ENCODE data around the gene PRKCA. TPM values are rescaled to one million over a fixed set of nuclear protein-coding genes. Genes with fewer than 3 reads are reported as not detected.
"Not testable (repeated sequence)": the region's sequence is repeated elsewhere in the genome, so short reads cannot be mapped to it uniquely, and the experiment has no call there.

Gene PRKCA
- total and polyA plus RNA-seq, 9 of the 15 experiments (the other 6 are each of a cell fraction or from before 2014, with no cell fraction given) = 3.2 to 33.0 (median 17.8) TPM

DNA sequence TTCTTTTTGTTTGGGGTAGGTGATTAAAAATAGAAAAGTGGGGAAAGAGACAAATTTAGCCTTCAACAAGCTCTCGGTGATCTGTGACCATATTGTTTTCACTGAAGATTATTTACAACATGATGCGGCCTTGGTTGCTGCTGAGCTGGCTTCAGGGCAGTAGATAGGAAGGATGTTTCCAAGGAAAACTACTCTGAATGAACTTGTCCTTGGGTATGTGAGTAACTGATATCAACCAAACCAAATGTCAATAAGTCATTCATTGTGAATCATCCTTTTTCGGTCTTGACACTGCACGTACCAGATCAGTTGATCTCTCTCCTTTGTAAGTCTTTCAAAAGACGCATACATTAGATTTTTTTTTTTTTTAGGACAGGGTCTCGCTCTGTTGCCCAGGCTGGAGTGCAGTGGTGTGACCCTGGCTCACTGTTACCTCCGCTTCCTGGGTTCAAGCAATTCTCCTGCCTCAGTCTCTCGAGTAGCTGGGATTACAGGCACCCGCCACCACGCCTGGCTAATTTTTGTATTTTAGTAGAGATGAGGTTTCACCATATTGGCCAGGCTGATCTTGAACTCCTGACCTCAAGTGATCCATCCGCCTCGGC lies 58.6 kb downstream of the PRKCA start:
- intact Hi-C loops (cut with micrococcal nuclease); H3K27me3 ChIP-seq (ENCODE audit: control insufficient read depth in 2 of 2, insufficient read depth in 2 of 2, low read length in 2 of 2); H3K9ac ChIP-seq (ENCODE audit: insufficient read depth in 1 of 2, low read depth in 2 of 2, low read length in 2 of 2); H3K4me3 ChIP-seq; H4K20me1 ChIP-seq (replicated peaks; ENCODE audit: control insufficient read depth, insufficient read depth, low read length); H3K9me3 ChIP-seq (replicated peaks; ENCODE audit: control insufficient read depth, insufficient read depth, low read depth, low read length); ATAC-seq; H3K36me3 ChIP-seq (ENCODE audit: control insufficient read depth, insufficient read depth, low read length); CTCF ChIA-PET (ENCODE audit: low intra/inter-chr PET ratio); BruUV-seq (replicated peaks); H3K9me1 ChIP-seq (ENCODE audit: control insufficient read depth, insufficient read depth, low read length); in situ Hi-C loops (cut with MboI); H2AFZ ChIP-seq (ENCODE audit: low read depth, low read length): not testable (repeated sequence)
- peak overlapping the region; percentile 44 for H3K4me2 ChIP-seq (ENCODE audit: insufficient read depth, low read length)
- peaks cover 11% of the 10 kb centered on the region for H3K79me2 ChIP-seq (ENCODE audit: control insufficient read depth, insufficient read depth, low read length)
- 42% methylated on average over 11 of the region's 12 CpGs for WGBS (ENCODE audit: insufficient coverage, low coverage, missing lambda C conversion rate)
- POLR2A ChIA-PET = interaction anchor here (0.8 to 1.8 kb wide), 5 partner anchors 9 to 52 kb away, joined by 3 to 5 read pairs (median 3); no protein-coding TSS in a partner anchor
- peak in 2 of 4 experiments; percentile 26 to 47 for DNase-seq (ENCODE audit: extremely low read depth in 1 of 4, low spot score in 3 of 4)
- TF ChIP-seq, protein P1, sequence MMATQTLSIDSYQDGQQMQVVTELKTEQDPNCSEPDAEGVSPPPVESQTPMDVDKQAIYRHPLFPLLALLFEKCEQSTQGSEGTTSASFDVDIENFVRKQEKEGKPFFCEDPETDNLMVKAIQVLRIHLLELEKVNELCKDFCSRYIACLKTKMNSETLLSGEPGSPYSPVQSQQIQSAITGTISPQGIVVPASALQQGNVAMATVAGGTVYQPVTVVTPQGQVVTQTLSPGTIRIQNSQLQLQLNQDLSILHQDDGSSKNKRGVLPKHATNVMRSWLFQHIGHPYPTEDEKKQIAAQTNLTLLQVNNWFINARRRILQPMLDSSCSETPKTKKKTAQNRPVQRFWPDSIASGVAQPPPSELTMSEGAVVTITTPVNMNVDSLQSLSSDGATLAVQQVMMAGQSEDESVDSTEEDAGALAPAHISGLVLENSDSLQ (IDR thresholded peaks at IDR 0.05) = peak; percentile 36; the same call in 1 of the 2 replicates
- TF ChIP-seq JUND (IDR thresholded peaks at IDR 0.05; ENCODE audit: borderline replicate concordance, low read depth, low read length) (peak; percentile 32; the same call in 1 of the 2 replicates), JUND (tag; IDR thresholded peaks at IDR 0.05; ENCODE audit: borderline replicate concordance, low read depth, low read length) (peak; percentile 40; the same call in 1 of the 3 replicates), ZNF121 (CRISPR knock-in tag; conservative IDR thresholded peaks at IDR 0.05) (peak; percentile 88), FOSL1 (tag; conservative IDR thresholded peaks at IDR 0.05) (peak; percentile 66), EP300 (IDR thresholded peaks at IDR 0.05; ENCODE audit: low read length) (peak; percentile 12; the same call in 1 of the 2 replicates), SMARCA4 (IDR thresholded peaks at IDR 0.05) (peak; percentile 35; the same call in 1 of the 2 replicates), FOXA3 (CRISPR knock-in tag; conservative IDR thresholded peaks at IDR 0.05 in 1 of 2, IDR thresholded peaks at IDR 0.05 in 1 of 2) (0 out of 4 replicates have a peak, but pooled peaks of 1 of the 2 experiments have one; percentile 39), CBFA2T3 (IDR thresholded peaks at IDR 0.05) (peak; percentile 62), TCF3 (CRISPR knock-in tag; IDR thresholded peaks at IDR 0.05) (peak; percentile 65), ARID1B (IDR thresholded peaks at IDR 0.05) (peak; percentile 63), CBFA2T2 (conservative IDR thresholded peaks at IDR 0.05) (0 out of 2 replicates have a peak, but pooled peaks have one; percentile 3), DPF2 (IDR thresholded peaks at IDR 0.05) (0 out of 2 replicates have a peak, but pooled peaks have one; percentile 15), MEIS2 (IDR thresholded peaks at IDR 0.05; ENCODE audit: partially characterized antibody) (peak; percentile 74)
- TF ChIP-seq, protein P2, sequence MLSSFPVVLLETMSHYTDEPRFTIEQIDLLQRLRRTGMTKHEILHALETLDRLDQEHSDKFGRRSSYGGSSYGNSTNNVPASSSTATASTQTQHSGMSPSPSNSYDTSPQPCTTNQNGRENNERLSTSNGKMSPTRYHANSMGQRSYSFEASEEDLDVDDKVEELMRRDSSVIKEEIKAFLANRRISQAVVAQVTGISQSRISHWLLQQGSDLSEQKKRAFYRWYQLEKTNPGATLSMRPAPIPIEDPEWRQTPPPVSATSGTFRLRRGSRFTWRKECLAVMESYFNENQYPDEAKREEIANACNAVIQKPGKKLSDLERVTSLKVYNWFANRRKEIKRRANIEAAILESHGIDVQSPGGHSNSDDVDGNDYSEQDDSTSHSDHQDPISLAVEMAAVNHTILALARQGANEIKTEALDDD (IDR thresholded peaks at IDR 0.05) = peak; percentile 34; the same call in 1 of the 2 replicates
- peaks cover 3 to 27% of the 10 kb centered on the region in 2 experiments; a peak in 3 of 5 replicates for H3K4me1 ChIP-seq (replicated peaks in 1 of 2; ENCODE audit: control insufficient read depth in 2 of 2, insufficient read depth in 2 of 2, low read length in 2 of 2)
- peak; percentile 82 for FAIRE-seq
- H3K27ac ChIP-seq (ENCODE audit: extremely low read depth, low read depth, low read length) = peak overlapping the region; percentile 31; the same call in 1 of the 3 replicates

Data from K562 (cell line).